GM12878 (cell line): Measurements from ENCODE around the gene SRSF2.
"Not testable (repeated sequence)": the region's sequence is repeated elsewhere in the genome, so short reads cannot be mapped to it uniquely, and the experiment has no call there.

Experiments used
- EZH2 ChIP-seq: IDR thresholded peaks from 2 replicates; pipeline ENCODE4 v1.6.1; 2012; ENCODE audit warnings: low read depth, mild to moderate bottlenecking, control low read depth, inconsistent platforms, low read length, borderline replicate concordance; ENCODE audit not compliant: control insufficient read depth
- HCFC1 ChIP-seq: fragments of 150-350 bp; IDR thresholded peaks from 2 replicates; pipeline ENCODE4 v1.6.1; 2014; ENCODE audit warnings: low read length
- HDAC6 ChIP-seq: fragments of 200-600 bp; sonication (generic); IDR thresholded peaks from one replicate; pipeline ENCODE4 v1.8.0; 2017; ENCODE audit warnings: antibody characterized with exemption; ENCODE audit not compliant: unreplicated experiment
- SIN3A ChIP-seq: IDR thresholded peaks from 2 replicates; pipeline ENCODE4 v1.6.1; 2012; ENCODE audit warnings: low read depth, low read length, improper control_type of control experiment
- TARDBP ChIP-seq: IDR thresholded peaks from 2 replicates; pipeline ENCODE4 v1.6.1; 2016; ENCODE audit warnings: borderline replicate concordance
- TF ChIP-seq, protein P1 (sequence below): IDR thresholded peaks from 2 replicates; pipeline ENCODE4 v1.6.1; 2012; ENCODE audit warnings: mild to moderate bottlenecking, low read depth, low read length
- TF ChIP-seq, protein P2 (sequence below): fragments of 450-650 bp; IDR thresholded peaks from 2 replicates; pipeline ENCODE4 v1.6.1; 2018; ENCODE audit warnings: borderline replicate concordance, mild to moderate bottlenecking; ENCODE audit not compliant: partially characterized antibody
- TF ChIP-seq, protein P3 (sequence below): IDR thresholded peaks from 2 replicates; pipeline ENCODE4 v1.6.1; 2012; ENCODE audit warnings: low read depth, low read length, improper control_type of control experiment
- TF ChIP-seq, protein P4 (sequence below): fragments of 450-650 bp; formaldehyde crosslinking; IDR thresholded peaks from 2 replicates; pipeline ENCODE4 v1.4.0; 2022; ENCODE audit warnings: mild to moderate bottlenecking, moderate library complexity

DNA sequence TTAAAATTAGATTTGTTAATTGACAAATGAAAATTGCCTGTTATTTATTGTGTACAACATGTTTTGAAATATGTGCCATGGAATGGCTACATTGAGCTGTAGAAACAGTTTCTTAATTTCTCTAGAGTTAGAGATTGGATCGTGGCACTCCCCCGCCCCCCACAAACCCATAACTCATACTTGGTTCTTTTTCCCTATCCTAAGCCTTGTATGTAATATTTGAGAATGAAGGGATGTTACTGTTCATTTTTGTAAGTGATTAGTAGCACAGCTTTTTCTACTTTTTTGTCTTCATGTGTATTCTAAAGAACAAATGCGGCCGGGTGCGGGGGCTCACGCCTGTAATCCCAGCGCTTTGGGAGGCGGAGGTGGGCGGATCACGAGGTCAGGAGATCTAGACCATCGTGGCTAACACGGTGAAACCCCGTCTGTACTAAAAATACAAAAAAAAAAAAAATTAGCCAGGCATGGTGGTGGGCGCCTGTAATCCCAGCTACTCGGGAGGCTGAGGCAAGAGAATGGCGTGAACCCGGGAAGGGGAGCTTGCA, 2.5 kb upstream of the SRSF2 start:
- TF ChIP-seq SIN3A, EZH2, HDAC6, TARDBP, HCFC1: not testable (repeated sequence)
- TF ChIP-seq, protein P1, sequence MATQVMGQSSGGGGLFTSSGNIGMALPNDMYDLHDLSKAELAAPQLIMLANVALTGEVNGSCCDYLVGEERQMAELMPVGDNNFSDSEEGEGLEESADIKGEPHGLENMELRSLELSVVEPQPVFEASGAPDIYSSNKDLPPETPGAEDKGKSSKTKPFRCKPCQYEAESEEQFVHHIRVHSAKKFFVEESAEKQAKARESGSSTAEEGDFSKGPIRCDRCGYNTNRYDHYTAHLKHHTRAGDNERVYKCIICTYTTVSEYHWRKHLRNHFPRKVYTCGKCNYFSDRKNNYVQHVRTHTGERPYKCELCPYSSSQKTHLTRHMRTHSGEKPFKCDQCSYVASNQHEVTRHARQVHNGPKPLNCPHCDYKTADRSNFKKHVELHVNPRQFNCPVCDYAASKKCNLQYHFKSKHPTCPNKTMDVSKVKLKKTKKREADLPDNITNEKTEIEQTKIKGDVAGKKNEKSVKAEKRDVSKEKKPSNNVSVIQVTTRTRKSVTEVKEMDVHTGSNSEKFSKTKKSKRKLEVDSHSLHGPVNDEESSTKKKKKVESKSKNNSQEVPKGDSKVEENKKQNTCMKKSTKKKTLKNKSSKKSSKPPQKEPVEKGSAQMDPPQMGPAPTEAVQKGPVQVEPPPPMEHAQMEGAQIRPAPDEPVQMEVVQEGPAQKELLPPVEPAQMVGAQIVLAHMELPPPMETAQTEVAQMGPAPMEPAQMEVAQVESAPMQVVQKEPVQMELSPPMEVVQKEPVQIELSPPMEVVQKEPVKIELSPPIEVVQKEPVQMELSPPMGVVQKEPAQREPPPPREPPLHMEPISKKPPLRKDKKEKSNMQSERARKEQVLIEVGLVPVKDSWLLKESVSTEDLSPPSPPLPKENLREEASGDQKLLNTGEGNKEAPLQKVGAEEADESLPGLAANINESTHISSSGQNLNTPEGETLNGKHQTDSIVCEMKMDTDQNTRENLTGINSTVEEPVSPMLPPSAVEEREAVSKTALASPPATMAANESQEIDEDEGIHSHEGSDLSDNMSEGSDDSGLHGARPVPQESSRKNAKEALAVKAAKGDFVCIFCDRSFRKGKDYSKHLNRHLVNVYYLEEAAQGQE = not testable (repeated sequence)
- TF ChIP-seq, protein P2, sequence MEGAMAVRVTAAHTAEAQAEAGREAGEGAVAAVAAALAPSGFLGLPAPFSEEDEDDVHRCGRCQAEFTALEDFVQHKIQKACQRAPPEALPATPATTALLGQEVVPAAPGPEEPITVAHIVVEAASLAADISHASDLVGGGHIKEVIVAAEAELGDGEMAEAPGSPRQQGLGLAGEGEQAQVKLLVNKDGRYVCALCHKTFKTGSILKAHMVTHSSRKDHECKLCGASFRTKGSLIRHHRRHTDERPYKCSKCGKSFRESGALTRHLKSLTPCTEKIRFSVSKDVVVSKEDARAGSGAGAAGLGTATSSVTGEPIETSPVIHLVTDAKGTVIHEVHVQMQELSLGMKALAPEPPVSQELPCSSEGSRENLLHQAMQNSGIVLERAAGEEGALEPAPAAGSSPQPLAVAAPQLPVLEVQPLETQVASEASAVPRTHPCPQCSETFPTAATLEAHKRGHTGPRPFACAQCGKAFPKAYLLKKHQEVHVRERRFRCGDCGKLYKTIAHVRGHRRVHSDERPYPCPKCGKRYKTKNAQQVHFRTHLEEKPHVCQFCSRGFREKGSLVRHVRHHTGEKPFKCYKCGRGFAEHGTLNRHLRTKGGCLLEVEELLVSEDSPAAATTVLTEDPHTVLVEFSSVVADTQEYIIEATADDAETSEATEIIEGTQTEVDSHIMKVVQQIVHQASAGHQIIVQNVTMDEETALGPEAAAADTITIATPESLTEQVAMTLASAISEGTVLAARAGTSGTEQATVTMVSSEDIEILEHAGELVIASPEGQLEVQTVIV = not testable (repeated sequence)
- TF ChIP-seq, protein P3, sequence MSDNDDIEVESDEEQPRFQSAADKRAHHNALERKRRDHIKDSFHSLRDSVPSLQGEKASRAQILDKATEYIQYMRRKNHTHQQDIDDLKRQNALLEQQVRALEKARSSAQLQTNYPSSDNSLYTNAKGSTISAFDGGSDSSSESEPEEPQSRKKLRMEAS = not testable (repeated sequence)
- TF ChIP-seq, protein P4, sequence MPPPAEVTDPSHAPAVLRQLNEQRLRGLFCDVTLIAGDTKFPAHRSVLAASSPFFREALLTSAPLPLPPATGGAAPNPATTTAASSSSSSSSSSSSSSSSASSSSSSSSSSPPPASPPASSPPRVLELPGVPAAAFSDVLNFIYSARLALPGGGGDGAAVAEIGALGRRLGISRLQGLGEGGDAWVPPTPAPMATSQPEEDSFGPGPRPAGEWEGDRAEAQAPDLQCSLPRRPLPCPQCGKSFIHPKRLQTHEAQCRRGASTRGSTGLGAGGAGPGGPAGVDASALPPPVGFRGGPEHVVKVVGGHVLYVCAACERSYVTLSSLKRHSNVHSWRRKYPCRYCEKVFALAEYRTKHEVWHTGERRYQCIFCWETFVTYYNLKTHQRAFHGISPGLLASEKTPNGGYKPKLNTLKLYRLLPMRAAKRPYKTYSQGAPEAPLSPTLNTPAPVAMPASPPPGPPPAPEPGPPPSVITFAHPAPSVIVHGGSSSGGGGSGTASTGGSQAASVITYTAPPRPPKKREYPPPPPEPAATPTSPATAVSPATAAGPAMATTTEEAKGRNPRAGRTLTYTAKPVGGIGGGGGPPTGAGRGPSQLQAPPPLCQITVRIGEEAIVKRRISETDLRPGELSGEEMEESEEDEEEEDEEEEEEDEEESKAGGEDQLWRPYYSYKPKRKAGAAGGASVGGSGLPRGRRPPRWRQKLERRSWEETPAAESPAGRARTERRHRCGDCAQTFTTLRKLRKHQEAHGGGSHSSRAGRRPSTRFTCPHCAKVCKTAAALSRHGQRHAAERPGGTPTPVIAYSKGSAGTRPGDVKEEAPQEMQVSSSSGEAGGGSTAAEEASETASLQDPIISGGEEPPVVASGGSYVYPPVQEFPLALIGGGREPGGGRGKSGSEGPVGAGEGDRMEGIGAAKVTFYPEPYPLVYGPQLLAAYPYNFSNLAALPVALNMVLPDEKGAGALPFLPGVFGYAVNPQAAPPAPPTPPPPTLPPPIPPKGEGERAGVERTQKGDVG (CRISPR knock-in tag) = not testable (repeated sequence)
